Measurements from ENCODE around the gene ARMC5.
"Not testable (repeated sequence)": the region's sequence is repeated elsewhere in the genome, so short reads cannot be mapped to it uniquely, and the experiment has no call there.

The ARMC5 gene

GRCh38 chr16:31458844-31459686, at the start of gene ARMC5:
Gene ARMC5, plus strand, starts transcription at chr16:31459501. Its CDS starts 24 bp downstream, at chr16:31459525.
- peak; percentile 99 for DNase-seq (ENCODE audit: low spot score)

GRCh38 chr16:31410082-31410481, 49.2 kb upstream of the ARMC5 start:
- DNase-seq (ENCODE audit: low spot score), result no peak

- no peak for DNase-seq (ENCODE audit: low spot score)
These were observed 48.1 kb upstream of the ARMC5 start for GRCh38 chr16:31411024-31411844.

GRCh38 chr16:31412750-31413149, 46.6 kb upstream of the ARMC5 start:
- no peak for DNase-seq (ENCODE audit: low spot score)

GRCh38 chr16:31413381-31413780, 45.9 kb upstream of the ARMC5 start:
- DNase-seq (ENCODE audit: low spot score), result no peak

- DNase-seq (ENCODE audit: low spot score), result no peak
These were observed 45.4 kb upstream of the ARMC5 start for GRCh38 chr16:31413943-31414342.

- DNase-seq (ENCODE audit: low spot score), result no peak
These were observed 44.6 kb upstream of the ARMC5 start for GRCh38 chr16:31414706-31415105.

- DNase-seq (ENCODE audit: low spot score), result no peak
These were observed 42.9 kb upstream of the ARMC5 start for GRCh38 chr16:31416371-31416770.

GRCh38 chr16:31417036-31417435, 42.3 kb upstream of the ARMC5 start:
- DNase-seq (ENCODE audit: low spot score), result not testable (repeated sequence)

- no peak for DNase-seq (ENCODE audit: low spot score)
These were observed 41.4 kb upstream of the ARMC5 start for GRCh38 chr16:31417916-31418315.

- DNase-seq (ENCODE audit: low spot score), result no peak
These were observed 39.3 kb upstream of the ARMC5 start for GRCh38 chr16:31420037-31420436.

- DNase-seq (ENCODE audit: low spot score), result no peak
These were observed 37.7 kb upstream of the ARMC5 start for GRCh38 chr16:31421587-31421986.

- no peak for DNase-seq (ENCODE audit: low spot score)
These were observed 36.1 kb upstream of the ARMC5 start for GRCh38 chr16:31423241-31423640.

GRCh38 chr16:31423801-31424200, 35.5 kb upstream of the ARMC5 start:
- DNase-seq (ENCODE audit: low spot score), result no peak

- DNase-seq (ENCODE audit: low spot score), result peak; percentile 51
These were observed 31.6 kb upstream of the ARMC5 start for GRCh38 chr16:31427441-31428278.

GRCh38 chr16:31428279-31428597, 31.1 kb upstream of the ARMC5 start, which contains the start of gene COX6A2:
Gene COX6A2, minus strand, starts transcription at chr16:31428360. Its CDS starts 35 bp downstream, at chr16:31428325.
- no peak for DNase-seq (ENCODE audit: low spot score)

GRCh38 chr16:31428638-31429247, 30.6 kb upstream of the ARMC5 start:
- no peak for DNase-seq (ENCODE audit: low spot score)

GRCh38 chr16:31429314-31429713, 30.0 kb upstream of the ARMC5 start:
- DNase-seq (ENCODE audit: low spot score), result no peak

GRCh38 chr16:31429796-31430195, 29.5 kb upstream of the ARMC5 start:
- DNase-seq (ENCODE audit: low spot score), result no peak

- no peak for DNase-seq (ENCODE audit: low spot score)
These were observed 28.8 kb upstream of the ARMC5 start for GRCh38 chr16:31430380-31431052.

Measured in globus pallidus (tissue), 1 donor.